A549 (cell line): Measurements from ENCODE around the gene LAMP5. TPM values are rescaled to one million over a fixed set of nuclear protein-coding genes. Genes with fewer than 3 reads are reported as not detected.

Experiments
- ATAC-seq, 2 experiments: fragments of 200-7000 bp in 1 of 2; fragments of >200 bp in 1 of 2; cut with Nextera tagmentation in 1 of 2; cut with Tn5 transposase in 1 of 2; 3 replicates each; pipeline versions ENCODE4 v1.8.0 to v1.9.1; 2018 to 2020; ENCODE audit warnings: mild to moderate bottlenecking in 1 of 2, moderate library complexity in 1 of 2
- CTCF ChIA-PET: fragments of 300-600 bp; sonication (Branson Sonifier 250); formaldehyde crosslinking; extraction: SDS; loops from one replicate; lab custom pipeline; 2021; ENCODE audit warnings: antibody characterized with exemption, inconsistent platforms; lab: Yijun Ruan, JAX
- POLR2A ChIA-PET: fragments of 350-600 bp; formaldehyde crosslinking; extraction: SDS; loops from one replicate; lab custom pipeline; 2021; ENCODE audit warnings: antibody characterized with exemption, inconsistent platforms; lab: Yijun Ruan, JAX
- DNase-seq, 2 experiments: peaks; one replicate each; pipeline versions ENCODE4 v3.0.0 to v3.0.0-alpha.2; 2011 to 2016; ENCODE audit warnings: low read depth in 1 of 2, low spot score in 1 of 2
- FAIRE-seq: peaks from 2 replicates; lab custom pipeline; 2011; peaks lifted over from hg19 to GRCh38; lab: Jason Lieb, UNC
- H3K27ac ChIP-seq, 2 experiments: fragments of >200 bp; sonication (Bioruptor Twin); formaldehyde crosslinking; 3 replicates each; pipeline ENCODE4 v1.5.1; 2016 to 2017
- H3K4me1 ChIP-seq: fragments of >200 bp; sonication (Bioruptor Twin); formaldehyde crosslinking; 3 replicates; pipeline ENCODE4 v1.6.1; 2016
- H3K4me2 ChIP-seq: fragments of >200 bp; sonication (Bioruptor Twin); formaldehyde crosslinking; 3 replicates; pipeline ENCODE4 v1.6.1; 2016
- H3K4me3 ChIP-seq: fragments of >200 bp; sonication (Bioruptor Twin); formaldehyde crosslinking; 3 replicates; pipeline ENCODE4 v1.5.1; 2016
- H3K9me3 ChIP-seq: fragments of >200 bp; sonication (Bioruptor Twin); formaldehyde crosslinking; 3 replicates; pipeline ENCODE4 v1.6.1; 2016
- CBX2 ChIP-seq: fragments of 200-600 bp; sonication (generic); IDR thresholded peaks from 2 replicates; pipeline ENCODE4 v1.6.1; 2016; ENCODE audit warnings: low read depth, mild to moderate bottlenecking, borderline replicate concordance
- CHD4 ChIP-seq: fragments of 200-600 bp; sonication (generic); IDR thresholded peaks from 2 replicates; pipeline ENCODE4 v1.6.1; 2016; ENCODE audit warnings: antibody characterized with exemption, mild to moderate bottlenecking, borderline replicate concordance
- ELK1 ChIP-seq: fragments of 150-350 bp; IDR thresholded peaks from 2 replicates; pipeline ENCODE4 v1.6.1; 2014; ENCODE audit warnings: low read depth, mild to moderate bottlenecking, low read length
- ESRRA ChIP-seq: fragments of 150-350 bp; IDR thresholded peaks from 2 replicates; pipeline ENCODE4 v1.6.1; 2014; ENCODE audit warnings: mild to moderate bottlenecking, low read length, borderline replicate concordance
- FOSL2 ChIP-seq, 2 experiments: fragments of 450-650 bp in 1 of 2; fragments of >200 bp in 1 of 2; sonication (Bioruptor Twin) in 1 of 2; formaldehyde crosslinking; IDR thresholded peaks; 2 replicates each; pipeline versions ENCODE4 v1.5.0 to v1.6.1; 2016 to 2020; ENCODE audit warnings: mild to moderate bottlenecking in 1 of 2, moderate library complexity in 1 of 2
- GATA3 ChIP-seq: IDR thresholded peaks from 2 replicates; pipeline ENCODE4 v1.6.1; 2012; ENCODE audit warnings: borderline replicate concordance
- HMGXB4 ChIP-seq: fragments of 250-450 bp; sonication (Bioruptor Pico); IDR thresholded peaks from 2 replicates; pipeline ENCODE4 v1.5.0; 2021; ENCODE audit warnings: mild to moderate bottlenecking, moderate library complexity, borderline replicate concordance
- JUN ChIP-seq, 2 experiments: fragments of >200 bp; sonication (Bioruptor Twin); formaldehyde crosslinking; IDR thresholded peaks; 2 replicates in 1 of 2; 3 replicates in 1 of 2; pipeline ENCODE4 v1.6.1; 2016 to 2017
- MAZ ChIP-seq: fragments of 150-350 bp; IDR thresholded peaks from 2 replicates; pipeline ENCODE4 v1.6.1; 2014; ENCODE audit warnings: antibody characterized with exemption, low read depth, low read length, borderline replicate concordance
- MYC ChIP-seq: IDR thresholded peaks from 2 replicates; pipeline ENCODE4 v1.6.1; 2012; ENCODE audit warnings: mild to moderate bottlenecking, inconsistent platforms, low read length, improper control_type of control experiment, borderline replicate concordance
- NFE2L2 ChIP-seq: fragments of 150-350 bp; conservative IDR thresholded peaks from 2 replicates; pipeline ENCODE4 v1.6.1; 2014; ENCODE audit warnings: low read length
- NPAS2 ChIP-seq: fragments of 250-450 bp; sonication (Bioruptor Pico); IDR thresholded peaks from 2 replicates; pipeline ENCODE4 v1.8.0; 2022; ENCODE audit warnings: mild to moderate bottlenecking, moderate library complexity, borderline replicate concordance
- PHF8 ChIP-seq: fragments of 200-600 bp; sonication (generic); IDR thresholded peaks from 2 replicates; pipeline ENCODE4 v1.6.1; 2016; ENCODE audit warnings: low read depth, mild to moderate bottlenecking, antibody characterized with exemption, moderate library complexity, borderline replicate concordance
- POLR2A ChIP-seq: IDR thresholded peaks from 2 replicates; pipeline ENCODE4 v1.6.1; 2012; ENCODE audit warnings: mild to moderate bottlenecking, low read length
- POLR2AphosphoS2 ChIP-seq: conservative IDR thresholded peaks from 2 replicates; pipeline ENCODE4 v1.6.1; 2012; ENCODE audit warnings: low read length, improper control_type of control experiment, inconsistent platforms
- RAD21 ChIP-seq, 2 experiments: fragments of >200 bp in 1 of 2; sonication (Bioruptor Twin) in 1 of 2; formaldehyde crosslinking in 1 of 2; IDR thresholded peaks in 1 of 2; conservative IDR thresholded peaks in 1 of 2; 2 replicates in 1 of 2; 3 replicates in 1 of 2; pipeline ENCODE4 v1.6.1; 2012 to 2018; ENCODE audit warnings: inconsistent platforms in 1 of 2
- RARB ChIP-seq: fragments of 250-450 bp; sonication (Bioruptor Pico); IDR thresholded peaks from 2 replicates; pipeline ENCODE4 v1.8.0; 2021; ENCODE audit warnings: mild to moderate bottlenecking, moderate library complexity
- SMC3 ChIP-seq: fragments of >200 bp; sonication (Bioruptor Twin); formaldehyde crosslinking; IDR thresholded peaks from 3 replicates; pipeline ENCODE4 v1.6.1; 2018; ENCODE audit warnings: inconsistent platforms
- TP53 ChIP-seq: fragments of 250-450 bp; sonication (Bioruptor Pico); IDR thresholded peaks from 2 replicates; pipeline ENCODE4 v1.5.0; 2021; ENCODE audit warnings: mild to moderate bottlenecking, moderate library complexity
- ZC3H11A ChIP-seq: fragments of 450-650 bp; IDR thresholded peaks from 2 replicates; pipeline ENCODE4 v1.6.1; 2014; ENCODE audit warnings: antibody characterized with exemption, mild to moderate bottlenecking
- ZSCAN20 ChIP-seq: fragments of 250-450 bp; sonication (Bioruptor Pico); IDR thresholded peaks from 2 replicates; pipeline ENCODE4 v1.8.0; 2022; ENCODE audit warnings: mild to moderate bottlenecking, moderate library complexity
- WGBS: methylation state at CpG from one replicate; pipeline ENCODE4 v1.1.6; 2017; ENCODE audit errors: missing lambda C conversion rate; 5-methylcytosine and 5-hydroxymethylcytosine counted together
- polyA plus RNA-seq, 4 experiments: library from polyadenylated mRNA; depleted of rRNA in 3 of 4; stranded (reverse); fragments of >200 nt; fragmentation: RNase III in 1 of 4; extraction: RNeasy Plus Mini Kit Qiagen cat#74134 plus additional on column Dnase treatment in 1 of 4; gene quantifications; 2 replicates in 3 of 4; 3 replicates in 1 of 4; pipeline ENCODE4 v1.2.3, GENCODE V29; 2011 to 2017
- TF ChIP-seq, protein P1 (sequence below): IDR thresholded peaks from 2 replicates; pipeline ENCODE4 v1.6.1; 2012; ENCODE audit warnings: low read depth, borderline replicate concordance
- TF ChIP-seq, protein P2 (sequence below): fragments of 450-650 bp; IDR thresholded peaks from 2 replicates; pipeline ENCODE4 v1.6.1; 2014; ENCODE audit warnings: antibody characterized with exemption

LAMP5 gene
- polyA plus RNA-seq, 2 of the 4 experiments (the other 2 are of a cell fraction) = 0.04 to 0.12 TPM

DNA sequence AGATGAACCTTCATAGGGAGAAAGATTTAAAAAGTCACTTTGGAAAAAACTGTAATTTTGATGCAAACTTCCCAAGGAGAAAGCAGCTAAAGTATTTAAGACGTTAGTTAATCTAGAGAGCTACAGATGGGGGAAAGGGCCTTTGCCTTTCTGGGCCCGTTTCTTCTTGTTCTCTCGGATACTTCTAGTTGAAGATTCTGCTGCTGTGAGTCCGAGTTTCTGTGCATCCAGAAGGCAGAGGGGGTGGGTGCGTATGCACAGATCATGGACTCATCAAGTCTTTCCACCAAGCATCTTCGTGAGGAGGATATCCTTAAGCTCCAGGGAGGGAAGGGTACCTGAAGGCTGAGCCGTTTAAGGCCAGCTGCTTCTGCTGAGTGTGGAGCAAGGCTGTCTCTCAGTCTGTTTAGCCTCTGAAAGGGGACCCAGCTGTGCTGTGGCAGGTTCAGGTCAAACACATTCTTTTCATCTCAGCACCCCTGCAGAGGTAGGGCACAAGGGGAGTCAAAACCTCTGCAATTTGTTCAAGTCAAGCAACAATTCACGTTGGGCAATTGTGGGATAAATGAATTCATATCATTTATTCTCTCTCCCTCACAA lies 4.3 kb downstream of the LAMP5 start:
- no peak for DNase-seq
- H3K4me2 ChIP-seq = no peak overlapping the region
- no peak for FAIRE-seq
- TF ChIP-seq, protein P1, sequence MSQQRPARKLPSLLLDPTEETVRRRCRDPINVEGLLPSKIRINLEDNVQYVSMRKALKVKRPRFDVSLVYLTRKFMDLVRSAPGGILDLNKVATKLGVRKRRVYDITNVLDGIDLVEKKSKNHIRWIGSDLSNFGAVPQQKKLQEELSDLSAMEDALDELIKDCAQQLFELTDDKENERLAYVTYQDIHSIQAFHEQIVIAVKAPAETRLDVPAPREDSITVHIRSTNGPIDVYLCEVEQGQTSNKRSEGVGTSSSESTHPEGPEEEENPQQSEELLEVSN = no peak
- 47% methylated on average over 8 of the region's 8 CpGs for WGBS
- H3K4me3 ChIP-seq = no peak overlapping the region
- H3K27ac ChIP-seq = no peak overlapping the region
- POLR2A ChIA-PET = no interaction called here
- CTCF ChIA-PET = interaction anchor here (0.6 to 1.2 kb wide), 2 partner anchors 50 to 509 kb away, joined by 3 read pairs; no protein-coding TSS in a partner anchor
- no peaks in the 10 kb centered on the region for H3K4me1 ChIP-seq
- no peak for ATAC-seq
- no peaks in the 10 kb centered on the region for H3K9me3 ChIP-seq

- no peak for DNase-seq
- Histone ChIP-seq H3K9me3 (no peaks in the 10 kb centered on the region), H3K4me2 (no peak overlapping the region), H3K27ac (no peak overlapping the region), H3K4me1 (no peaks in the 10 kb centered on the region), H3K4me3 (no peak overlapping the region)
- no peak for FAIRE-seq
- POLR2A ChIA-PET = no interaction called here
- no peak for ATAC-seq
- CTCF ChIA-PET = interaction anchor here (1.2 to 1.8 kb wide), 2 partner anchors 90 to 97 kb away, joined by 4 to 5 read pairs; no protein-coding TSS in a partner anchor
- 54% methylated on average over 4 of the region's 4 CpGs for WGBS
- TF ChIP-seq PHF8 (no peak), ZSCAN20 (CRISPR knock-in tag) (no peak), POLR2A (no peak), SMC3 (no peak), NPAS2 (CRISPR knock-in tag) (no peak), TP53 (CRISPR knock-in tag) (no peak), RARB (no peak), FOSL2 (IDR thresholded peaks at IDR 0.05) (no peak), FOSL2 (CRISPR knock-in tag; IDR thresholded peaks at IDR 0.05) (no peak)
- TF ChIP-seq, protein P2, sequence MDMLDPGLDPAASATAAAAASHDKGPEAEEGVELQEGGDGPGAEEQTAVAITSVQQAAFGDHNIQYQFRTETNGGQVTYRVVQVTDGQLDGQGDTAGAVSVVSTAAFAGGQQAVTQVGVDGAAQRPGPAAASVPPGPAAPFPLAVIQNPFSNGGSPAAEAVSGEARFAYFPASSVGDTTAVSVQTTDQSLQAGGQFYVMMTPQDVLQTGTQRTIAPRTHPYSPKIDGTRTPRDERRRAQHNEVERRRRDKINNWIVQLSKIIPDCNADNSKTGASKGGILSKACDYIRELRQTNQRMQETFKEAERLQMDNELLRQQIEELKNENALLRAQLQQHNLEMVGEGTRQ = no peak
These were observed 5.7 kb downstream of the LAMP5 start for GRCh38 chr20:9520086-9520485.

DNA sequence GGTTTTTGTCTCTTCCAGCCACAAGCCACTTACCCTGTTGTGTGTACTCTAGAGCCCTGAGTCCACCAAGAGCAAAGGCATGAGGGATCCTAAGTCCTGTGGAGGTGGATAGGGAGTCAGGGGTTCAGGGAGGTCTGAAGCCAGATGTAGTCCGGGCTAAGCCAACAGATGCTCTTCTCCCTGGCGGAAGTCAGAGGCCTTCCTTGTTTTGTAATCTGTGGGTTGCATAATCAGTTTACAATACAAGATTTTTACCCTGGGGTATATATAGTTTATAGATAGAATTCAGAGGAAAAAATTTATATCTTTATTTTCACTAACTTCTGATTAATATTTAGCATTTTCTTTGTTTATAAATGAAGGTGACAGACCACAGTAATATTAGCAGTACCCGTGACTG lies 9.2 kb downstream of the LAMP5 start:
- no peak for TF ChIP-seq ESRRA
- TF ChIP-seq NPAS2 (CRISPR knock-in tag) = no peak
- no peak for TF ChIP-seq POLR2AphosphoS2
- no peak for TF ChIP-seq ELK1
- Histone ChIP-seq H3K4me2 (no peak overlapping the region), H3K9me3 (no peaks in the 10 kb centered on the region), H3K4me3 (no peak overlapping the region), H3K4me1 (no peaks in the 10 kb centered on the region), H3K27ac (no peak overlapping the region)
- ATAC-seq (no peak), FAIRE-seq (no peak), DNase-seq (no peak)
- POLR2A ChIA-PET = no interaction called here
- WGBS = 82% methylated on average over 3 of the region's 3 CpGs
- CTCF ChIA-PET = interaction anchor here (0.6 kb wide), 1 partner anchor 53 kb away, joined by 3 read pairs; no protein-coding TSS in a partner anchor

- Histone ChIP-seq H3K4me1 (no peaks in the 10 kb centered on the region), H3K4me2 (no peak overlapping the region), H3K9me3 (no peaks in the 10 kb centered on the region), H3K27ac (no peak overlapping the region), H3K4me3 (no peak overlapping the region)
- FAIRE-seq = no peak
- CTCF ChIA-PET = no interaction called here
- 76% methylated on average over 2 of the region's 2 CpGs for WGBS
- POLR2A ChIA-PET = no interaction called here
- no peak for DNase-seq
- ATAC-seq = no peak
- TF ChIP-seq HMGXB4 (CRISPR knock-in tag) = no peak
- no peak for TF ChIP-seq ELK1
- no peak for TF ChIP-seq GATA3
- no peak for TF ChIP-seq POLR2A
- TF ChIP-seq NFE2L2 = no peak
- TF ChIP-seq CHD4 = no peak
- no peak for TF ChIP-seq ZSCAN20 (CRISPR knock-in tag)
- TF ChIP-seq CBX2 = no peak
- no peak for TF ChIP-seq POLR2AphosphoS2
- no peak for TF ChIP-seq ESRRA
- TF ChIP-seq RAD21 (conservative IDR thresholded peaks at IDR 0.05 in 1 of 2, IDR thresholded peaks at IDR 0.05 in 1 of 2) = no peak
- no peak for TF ChIP-seq JUN (IDR thresholded peaks at IDR 0.05)
- no peak for TF ChIP-seq ZC3H11A
- TF ChIP-seq MAZ = no peak
- TF ChIP-seq MYC = no peak
These were observed 17.2 kb downstream of the LAMP5 start for GRCh38 chr20:9531581-9531980.
